HG03520 (cell line): ENCODE data around the gene MAPK7.

Experiments used
- ATAC-seq: cut with Tn5 transposase; IDR thresholded peaks from one replicate; pipeline ENCODE4 v1.9.1; 2021; ENCODE audit warnings: mild to moderate bottlenecking, moderate library complexity; ENCODE audit not compliant: unreplicated experiment

Gene MAPK7

GRCh38 chr17:19362277-19363113, 15.8 kb upstream of the MAPK7 start, which contains the start of gene B9D1:
B9D1 (minus strand) TSS chr17:19362723; CDS start chr17:19362569, 154 bp downstream.
- ATAC-seq = peak; percentile 71

GRCh38 chr17:19363114-19363438, 15.2 kb upstream of the MAPK7 start:
- ATAC-seq = no peak

GRCh38 chr17:19363460-19364035, 14.8 kb upstream of the MAPK7 start:
- no peak for ATAC-seq

GRCh38 chr17:19364699-19365498, 13.4 kb upstream of the MAPK7 start:
- ATAC-seq = no peak

GRCh38 chr17:19365499-19365817, 12.8 kb upstream of the MAPK7 start:
- no peak for ATAC-seq

GRCh38 chr17:19365833-19366636, 12.3 kb upstream of the MAPK7 start:
- no peak for ATAC-seq

GRCh38 chr17:19366637-19366972, 11.7 kb upstream of the MAPK7 start:
- ATAC-seq = no peak

GRCh38 chr17:19368229-19368628, 10.1 kb upstream of the MAPK7 start:
- ATAC-seq = no peak

GRCh38 chr17:19369107-19369778, 9.1 kb upstream of the MAPK7 start:
- ATAC-seq = no peak

GRCh38 chr17:19369846-19370492, 8.3 kb upstream of the MAPK7 start:
- ATAC-seq = no peak

- no peak for ATAC-seq
Measured at GRCh38 chr17:19370493-19370960, 7.8 kb upstream of the MAPK7 start.

GRCh38 chr17:19371259-19372010, 6.9 kb upstream of the MAPK7 start:
- no peak for ATAC-seq

GRCh38 chr17:19372011-19372370, 6.3 kb upstream of the MAPK7 start:
- ATAC-seq = no peak

- ATAC-seq = no peak
Measured at GRCh38 chr17:19372439-19372838, 5.9 kb upstream of the MAPK7 start.

- ATAC-seq = no peak
Measured at GRCh38 chr17:19372866-19373504, 5.3 kb upstream of the MAPK7 start.

GRCh38 chr17:19374136-19374535, 4.2 kb upstream of the MAPK7 start:
- ATAC-seq = no peak

GRCh38 chr17:19375732-19376131, 2.6 kb upstream of the MAPK7 start:
- no peak for ATAC-seq

- no peak for ATAC-seq
Measured at GRCh38 chr17:19376811-19377210, 1.5 kb upstream of the MAPK7 start.
